Naive B cell (primary cell): ENCODE measurements around the gene S100A7A. TPM values are rescaled to one million over a fixed set of nuclear protein-coding genes. Genes with fewer than 3 reads are reported as not detected.

Experiments
- ATAC-seq, 2 donors: fragments of 150-1000 bp; cut with Tn5 transposase; 2 replicates each; pipeline ENCODE4 v1.10.0; 2021; ENCODE audit warnings: low read depth in 2 of 2, mild to moderate bottlenecking in 2 of 2, moderate library complexity in 2 of 2
- DNase-seq: peaks from one replicate; pipeline ENCODE4 v3.0.0; 2022
- H3K27ac Mint-ChIP-seq, 6 donors: one replicate each; pipeline ENCODE4 v1.8.0; 2020 to 2022; ENCODE audit warnings: mild to moderate bottlenecking in 6 of 6, mixed read lengths in 6 of 6, moderate library complexity in 5 of 6, inconsistent platforms in 2 of 6
- H3K27me3 Mint-ChIP-seq, 3 donors: one replicate each; pipeline ENCODE4 v1.8.0; 2021 to 2022; ENCODE audit warnings: mixed read lengths in 3 of 3, mild to moderate bottlenecking in 1 of 3
- H3K36me3 Mint-ChIP-seq, 2 donors: one replicate each; pipeline ENCODE4 v1.8.0; 2020 to 2022; ENCODE audit warnings: mixed read lengths in 2 of 2, inconsistent platforms in 1 of 2, mild to moderate bottlenecking in 1 of 2
- H3K4me1 Mint-ChIP-seq, 3 donors: one replicate each; pipeline ENCODE4 v1.8.0; 2020 to 2022; ENCODE audit warnings: mixed read lengths in 3 of 3, inconsistent platforms in 1 of 3, mild to moderate bottlenecking in 1 of 3, moderate library complexity in 1 of 3
- H3K4me3 Mint-ChIP-seq, 8 donors: one replicate each; pipeline ENCODE4 v1.8.0; 2020 to 2022; ENCODE audit warnings: mild to moderate bottlenecking in 8 of 8, mixed read lengths in 8 of 8, moderate library complexity in 8 of 8, inconsistent platforms in 2 of 8
- H3K9me3 Mint-ChIP-seq, 7 donors: one replicate each; pipeline ENCODE4 v1.8.0; 2020 to 2022; ENCODE audit warnings: mixed read lengths in 7 of 7, mild to moderate bottlenecking in 5 of 7, inconsistent platforms in 2 of 7, moderate library complexity in 1 of 7
- polyA plus RNA-seq, 6 donors: library from polyadenylated mRNA; unstranded; fragments of 300-500 nt; fragmentation: Illumina TruSeq; gene quantifications; one replicate each; pipeline ENCODE4 v1.2.3, GENCODE V29; 2021; ENCODE audit warnings: low read depth in 6 of 6

The S100A7A gene
- polyA plus RNA-seq, 6 donors from 2014 or later, result not detected

DNA sequence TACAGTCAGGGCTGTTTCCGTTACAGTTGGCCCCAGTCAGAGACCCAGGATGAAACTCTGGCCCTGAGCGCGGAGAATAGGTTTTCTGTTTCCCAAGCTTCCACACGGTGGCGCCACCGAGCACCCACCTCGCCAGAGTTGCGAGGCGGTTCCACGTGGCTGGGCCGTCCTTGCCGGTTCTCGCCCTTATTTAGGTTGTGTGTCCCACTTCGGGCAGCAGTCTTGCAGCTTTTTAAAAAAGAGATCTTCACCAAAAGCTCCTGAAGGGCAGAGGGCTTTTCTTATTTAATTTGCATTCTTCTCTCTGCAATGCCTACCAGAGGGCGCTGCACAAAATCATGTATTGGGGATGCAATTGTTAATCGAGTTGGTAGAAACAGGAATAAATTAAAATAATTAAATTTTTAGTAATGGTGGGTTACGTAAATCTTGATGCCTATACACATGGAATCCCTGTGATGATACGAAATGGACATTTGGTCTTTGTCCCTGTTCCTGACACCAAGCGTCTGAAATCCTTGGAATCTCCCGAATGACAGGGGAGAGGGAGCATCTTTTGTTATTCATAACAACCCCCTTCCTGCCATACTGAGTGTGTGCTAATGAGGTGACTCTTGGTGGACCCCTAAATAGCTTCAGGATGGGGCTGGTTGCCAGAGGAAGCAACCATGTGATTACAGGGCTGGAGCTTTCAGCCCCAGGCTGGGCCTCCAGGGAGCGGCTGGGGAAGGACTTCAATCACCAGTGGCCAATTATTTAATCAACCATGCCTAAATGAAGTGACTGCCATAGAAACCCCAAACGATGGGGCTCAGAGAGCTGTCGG is 49.7 kb downstream of the S100A7A start:
- H3K27ac Mint-ChIP-seq, result no peak overlapping the region
- DNase-seq (peak; percentile 21), ATAC-seq (peak; percentile 65 to 72)
- peak overlapping the region in 1 of 8 donors; percentile 21 for H3K4me3 Mint-ChIP-seq
- H3K9me3 Mint-ChIP-seq, result peaks cover 4 to 12% (median 7%) of the 10 kb centered on the region in 7 donors
- peaks cover 0 to 5% (median 0%) of the 10 kb centered on the region in 3 donors for H3K4me1 Mint-ChIP-seq
- H3K36me3 Mint-ChIP-seq, result peaks cover 4 to 9% of the 10 kb centered on the region in 2 donors
- peaks cover 34 to 65% (median 49%) of the 10 kb centered on the region in 3 donors for H3K27me3 Mint-ChIP-seq

DNA sequence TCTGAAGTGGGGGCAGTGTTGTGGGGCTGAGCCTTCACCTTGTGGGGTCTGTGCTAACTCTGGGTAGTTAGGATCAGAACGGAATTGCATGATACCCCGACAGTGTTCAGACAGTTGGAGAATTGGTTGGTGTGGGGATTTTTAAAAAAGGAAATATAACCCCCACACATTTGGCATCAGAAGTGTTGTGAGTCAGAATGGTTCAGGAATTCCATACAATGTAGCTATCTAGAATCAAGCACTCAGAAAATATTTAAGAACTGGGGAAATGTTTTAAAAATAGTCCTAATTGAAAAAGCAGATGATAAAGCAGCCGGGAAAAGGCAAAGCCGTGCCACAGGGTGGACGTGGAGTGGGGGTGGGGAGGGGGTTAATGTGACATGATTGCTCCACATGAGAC is 50.6 kb downstream of the S100A7A start:
- H3K4me3 Mint-ChIP-seq, result no peak overlapping the region
- peaks cover 6 to 18% (median 14%) of the 10 kb centered on the region in 7 donors for H3K9me3 Mint-ChIP-seq
- no peak overlapping the region for H3K27ac Mint-ChIP-seq
- no peak for DNase-seq
- H3K27me3 Mint-ChIP-seq, result peaks cover 28 to 63% (median 47%) of the 10 kb centered on the region in 3 donors
- H3K4me1 Mint-ChIP-seq, result peaks cover 0 to 5% (median 0%) of the 10 kb centered on the region in 3 donors
- peaks cover 4 to 11% of the 10 kb centered on the region in 2 donors for H3K36me3 Mint-ChIP-seq
- no peak for ATAC-seq

DNA sequence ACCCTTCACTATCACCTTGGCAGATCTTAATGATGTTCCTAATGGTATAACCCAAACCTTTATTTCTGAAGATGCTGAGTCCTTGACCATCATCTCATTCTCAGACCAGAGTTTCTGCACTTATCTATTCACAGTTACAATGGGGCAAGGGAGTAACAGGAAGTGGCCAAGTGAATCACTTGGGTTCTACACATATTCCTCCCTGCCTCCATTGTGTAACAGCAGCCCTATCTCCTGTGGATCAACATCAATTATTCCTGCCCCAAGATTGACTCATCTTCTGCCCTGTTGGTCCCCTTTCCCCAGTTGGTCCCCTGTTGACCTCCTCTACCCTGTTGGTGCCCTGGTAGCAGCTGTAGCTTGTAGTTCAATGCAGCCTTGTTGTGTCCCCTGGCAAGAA is 54.4 kb downstream of the S100A7A start:
- Mint-ChIP-seq H3K27me3 (peaks cover 18 to 65% (median 57%) of the 10 kb centered on the region in 3 donors), H3K9me3 (peaks cover 14 to 40% (median 33%) of the 10 kb centered on the region in 7 donors), H3K4me1 (peaks cover 0 to 2% (median 0%) of the 10 kb centered on the region in 3 donors), H3K27ac (no peak overlapping the region), H3K4me3 (no peak overlapping the region), H3K36me3 (peaks cover 12 to 36% of the 10 kb centered on the region in 2 donors)
- ATAC-seq (no peak), DNase-seq (no peak)

Other genes starting within 250 kb of the S100A7A start
- gene LELP1, start 213.1 kb upstream of the S100A7A start, polyA plus RNA-seq, result not detected
- not detected for gene PRR9, start 198.9 kb upstream of the S100A7A start, polyA plus RNA-seq
- gene LORICRIN, start 156.8 kb upstream of the S100A7A start, polyA plus RNA-seq, result not detected
- not detected for gene PGLYRP3, start 103.6 kb upstream of the S100A7A start, polyA plus RNA-seq
- not detected for gene PGLYRP4, start 67.7 kb upstream of the S100A7A start, polyA plus RNA-seq
- 100 to 1,000 TPM in 1 of 6 donors, 10 to 100 TPM in 5; 14.4 to 194 (median 48.2) TPM for gene S100A9, start 58.7 kb upstream of the S100A7A start, polyA plus RNA-seq
- gene S100A12, start 40.9 kb upstream of the S100A7A start, polyA plus RNA-seq, result 1 to 10 TPM; 1.0 to 7.8 (median 3.1) TPM
- 100 to 1,000 TPM in 1 of 6 donors, 10 to 100 TPM in 4, 1 to 10 TPM in 1; 6.3 to 131 (median 36.3) TPM for gene S100A8, start 25.4 kb upstream of the S100A7A start, polyA plus RNA-seq
- not detected for gene S100A7, start 44.1 kb downstream of the S100A7A start, polyA plus RNA-seq
- 100 to 1,000 TPM; 131 to 239 (median 154) TPM for gene S100A6, start 119.5 kb downstream of the S100A7A start, polyA plus RNA-seq
- not detected for gene S100A5, start 124.4 kb downstream of the S100A7A start, polyA plus RNA-seq
- 100 to 1,000 TPM in 2 of 6 donors, 10 to 100 TPM in 4; 50.2 to 167 (median 93.2) TPM for gene S100A4, start 129.3 kb downstream of the S100A7A start, polyA plus RNA-seq
- not detected for gene S100A3, start 132.7 kb downstream of the S100A7A start, polyA plus RNA-seq
- not detected for gene S100A2, start 149.3 kb downstream of the S100A7A start, polyA plus RNA-seq
- not detected for gene S100A16, start 196.6 kb downstream of the S100A7A start, polyA plus RNA-seq
- gene S100A14, start 199.8 kb downstream of the S100A7A start, polyA plus RNA-seq, result not detected
- 1 to 10 TPM in 4 of 6 donors, not detected in 2; 1.2 to 2.1 (median 1.6) TPM for gene S100A13, start 211.0 kb downstream of the S100A7A start, polyA plus RNA-seq
- not detected for gene S100A1, start 211.9 kb downstream of the S100A7A start, polyA plus RNA-seq
- 10 to 100 TPM; 43.3 to 94.4 (median 54.4) TPM for gene CHTOP, start 217.5 kb downstream of the S100A7A start, polyA plus RNA-seq
- 100 to 1,000 TPM in 2 of 6 donors, 10 to 100 TPM in 4; 51.1 to 111 (median 90.1) TPM for gene SNAPIN, start 242.2 kb downstream of the S100A7A start, polyA plus RNA-seq